Mesenchymal stem cell (in vitro differentiated cells and primary cell): Measurements from ENCODE around the gene KDM5C.

ENCODE experiments used
- DNase-seq: peaks from one replicate; pipeline ENCODE4 v3.0.0-alpha.2; 2013
- H2AFZ ChIP-seq: one replicate; pipeline ENCODE4 v1.6.1; 2013; ENCODE audit warnings: low read depth, mild to moderate bottlenecking, control low read depth, inconsistent platforms, low read length, moderate library complexity
- H2AK5ac ChIP-seq: 2 replicates; pipeline ENCODE4 v1.6.1; 2013; ENCODE audit warnings: low read length, moderate library complexity, mild to moderate bottlenecking, inconsistent platforms; ENCODE audit not compliant: severe bottlenecking
- H2BK120ac ChIP-seq: one replicate; pipeline ENCODE4 v1.6.1; 2013; ENCODE audit warnings: low read depth, mild to moderate bottlenecking, inconsistent platforms, low read length, moderate library complexity
- H2BK12ac ChIP-seq, 2 experiments: one replicate each; pipeline ENCODE4 v1.6.1; 2013; ENCODE audit warnings: inconsistent platforms in 2 of 2, low read length in 2 of 2, mild to moderate bottlenecking in 2 of 2, moderate library complexity in 2 of 2, control low read depth in 1 of 2
- H2BK15ac ChIP-seq: one replicate; pipeline ENCODE4 v1.6.1; 2013; ENCODE audit warnings: mild to moderate bottlenecking, low read depth, inconsistent platforms; ENCODE audit not compliant: poor library complexity, severe bottlenecking
- H2BK5ac ChIP-seq: 2 replicates; pipeline ENCODE4 v1.6.1; 2013; ENCODE audit warnings: low read depth, mild to moderate bottlenecking, low read length, control low read depth, inconsistent platforms; ENCODE audit not compliant: poor library complexity, severe bottlenecking
- H3K14ac ChIP-seq, 2 experiments: one replicate each; pipeline ENCODE4 v1.6.1; 2013; ENCODE audit warnings: inconsistent platforms in 2 of 2, low read length in 2 of 2, control low read depth in 1 of 2, mild to moderate bottlenecking in 1 of 2, moderate library complexity in 1 of 2
- H3K18ac ChIP-seq, 2 experiments: one replicate each; pipeline ENCODE4 v1.6.1; 2013; ENCODE audit warnings: inconsistent platforms in 2 of 2, low read length in 2 of 2, control low read depth in 1 of 2, low read depth in 1 of 2, mild to moderate bottlenecking in 1 of 2
- H3K23ac ChIP-seq, 2 experiments: one replicate each; pipeline ENCODE4 v1.6.1; 2013; ENCODE audit warnings: inconsistent platforms in 2 of 2, low read length in 2 of 2, mild to moderate bottlenecking in 2 of 2, moderate library complexity in 2 of 2, control low read depth in 1 of 2
- H3K27ac ChIP-seq: 2 replicates; pipeline ENCODE4 v1.5.1; 2013; ENCODE audit warnings: mild to moderate bottlenecking, moderate library complexity, low read length, control low read depth, inconsistent platforms; ENCODE audit not compliant: poor library complexity, severe bottlenecking
- H3K27me3 ChIP-seq, 2 experiments: 2 replicates each; pipeline versions ENCODE4 v1.6.1 to v1.7.0; 2013; ENCODE audit warnings: low read length in 2 of 2, mild to moderate bottlenecking in 2 of 2, moderate library complexity in 2 of 2, control low read depth in 1 of 2, inconsistent platforms in 1 of 2; ENCODE audit not compliant: control insufficient read depth in 1 of 2, insufficient read depth in 1 of 2
- H3K36me3 ChIP-seq, 2 experiments: 2 replicates each; pipeline versions ENCODE4 v1.6.1 to v1.7.0; 2013; ENCODE audit warnings: low read length in 2 of 2, control low read depth in 1 of 2, inconsistent platforms in 1 of 2, low read depth in 1 of 2, mild to moderate bottlenecking in 1 of 2; ENCODE audit not compliant: insufficient read depth in 2 of 2, control insufficient read depth in 1 of 2
- H3K4ac ChIP-seq, 2 experiments: one replicate each; pipeline ENCODE4 v1.6.1; 2013; ENCODE audit warnings: inconsistent platforms in 2 of 2, low read length in 2 of 2, mild to moderate bottlenecking in 2 of 2, moderate library complexity in 2 of 2, control low read depth in 1 of 2, low read depth in 1 of 2
- H3K4me1 ChIP-seq: 2 replicates; pipeline ENCODE4 v1.6.1; 2013; ENCODE audit warnings: low read depth, low read length, control low read depth; ENCODE audit not compliant: control insufficient read depth, insufficient read depth
- H3K4me2 ChIP-seq: 2 replicates; pipeline ENCODE4 v1.6.1; 2013; ENCODE audit warnings: low read length, mild to moderate bottlenecking, inconsistent platforms; ENCODE audit not compliant: poor library complexity, severe bottlenecking
- H3K4me3 ChIP-seq, 2 experiments: 2 replicates each; pipeline versions ENCODE4 v1.5.1 to v1.7.0; 2013; ENCODE audit warnings: low read length in 2 of 2, mild to moderate bottlenecking in 2 of 2, control low read depth in 1 of 2, low read depth in 1 of 2; ENCODE audit not compliant: insufficient read depth in 1 of 2
- H3K79me1 ChIP-seq: replicated peaks from 2 replicates; pipeline ENCODE4 v1.6.1; 2013; ENCODE audit warnings: mild to moderate bottlenecking, control low read depth, low read length, inconsistent platforms; ENCODE audit not compliant: poor library complexity, severe bottlenecking
- H3K9ac ChIP-seq: 2 replicates; pipeline ENCODE4 v1.7.0; 2013; ENCODE audit warnings: mild to moderate bottlenecking, low read length, moderate library complexity
- H3K9me3 ChIP-seq: 2 replicates; pipeline ENCODE4 v1.7.0; 2013; ENCODE audit warnings: mild to moderate bottlenecking, low read length; ENCODE audit not compliant: control insufficient read depth
- H4K8ac ChIP-seq: one replicate; pipeline ENCODE4 v1.6.1; 2013; ENCODE audit warnings: inconsistent platforms, mild to moderate bottlenecking, low read length, moderate library complexity
- H4K91ac ChIP-seq: one replicate; pipeline ENCODE4 v1.6.1; 2013; ENCODE audit warnings: mild to moderate bottlenecking, low read length, inconsistent platforms
- WGBS: methylation state at CpG from one replicate; pipeline ENCODE4 v1.1.7; 2013; ENCODE audit warnings: mixed read lengths; 5-methylcytosine and 5-hydroxymethylcytosine counted together

Gene KDM5C

DNA sequence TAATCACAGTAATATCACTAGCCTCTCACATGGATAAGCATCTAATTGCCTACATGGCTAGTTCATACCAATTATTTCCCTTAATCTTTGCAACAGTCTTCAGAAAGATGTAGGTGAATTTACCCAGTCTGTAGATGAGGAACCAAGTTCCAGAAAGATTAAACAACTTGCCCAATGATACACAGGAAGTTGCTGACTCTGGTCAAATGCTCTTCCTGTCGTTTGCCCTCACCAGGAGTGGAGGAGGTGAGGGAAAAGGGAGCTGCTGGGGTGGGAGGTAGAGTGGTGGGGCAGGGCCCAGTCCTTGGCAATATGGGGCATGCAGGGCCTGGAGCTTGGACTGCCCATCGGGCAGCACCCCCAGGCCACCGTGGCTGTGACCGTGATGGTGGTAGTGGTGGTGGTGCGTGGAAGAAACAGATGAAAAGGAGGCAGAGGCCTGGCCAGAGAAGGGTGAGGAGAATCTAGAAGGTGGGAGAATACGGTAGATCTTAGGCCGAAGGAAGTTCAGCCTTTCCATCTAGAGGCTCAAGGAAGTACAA, 2.3 kb upstream of the KDM5C start:
- no peak for DNase-seq
- no peak overlapping the region for H3K14ac ChIP-seq
- H4K8ac ChIP-seq: no peak overlapping the region
- H2BK15ac ChIP-seq: no peak overlapping the region
- no peak overlapping the region for H2BK120ac ChIP-seq
- H3K27ac ChIP-seq: no peak overlapping the region
- no peak overlapping the region for H3K18ac ChIP-seq
- H3K23ac ChIP-seq: no peak overlapping the region
- no peaks in the 10 kb centered on the region for H3K79me1 ChIP-seq
- WGBS: 89% methylated on average over 7 of the region's 7 CpGs
- no peak overlapping the region for H3K4ac ChIP-seq
- H3K36me3 ChIP-seq: peaks cover 9 to 13% of the 10 kb centered on the region in 2 experiments
- no peak overlapping the region for H2BK5ac ChIP-seq
- no peaks in the 10 kb centered on the region for H3K9me3 ChIP-seq
- peaks cover 0 to 32% of the 10 kb centered on the region in 2 experiments for H3K27me3 ChIP-seq
- H2AFZ ChIP-seq: no peak overlapping the region
- H2BK12ac ChIP-seq: no peak overlapping the region
- peaks cover 14% of the 10 kb centered on the region for H3K4me1 ChIP-seq
- no peak overlapping the region for H3K4me3 ChIP-seq
- H3K4me2 ChIP-seq: no peak overlapping the region
- no peak overlapping the region for H2AK5ac ChIP-seq
- no peak overlapping the region for H4K91ac ChIP-seq
- H3K9ac ChIP-seq: no peak overlapping the region

- H2BK15ac ChIP-seq: no peak overlapping the region
- peaks cover 12 to 32% of the 10 kb centered on the region in 2 experiments for H3K36me3 ChIP-seq
- no peak overlapping the region for H3K23ac ChIP-seq
- peak overlapping the region; percentile 75 for H3K4me2 ChIP-seq
- H4K91ac ChIP-seq: peak overlapping the region; percentile 61
- WGBS: under 1% methylated on average over 34 of the region's 40 CpGs
- H3K9ac ChIP-seq: peak overlapping the region; percentile 100
- H3K4ac ChIP-seq: peak overlapping the region; percentile 81 to 94
- no peak overlapping the region for H2AFZ ChIP-seq
- peak; percentile 50 for DNase-seq
- peak overlapping the region; percentile 79 to 92 for H3K4me3 ChIP-seq
- peak overlapping the region; percentile 96 for H2BK5ac ChIP-seq
- peak overlapping the region; percentile 34 for H2BK120ac ChIP-seq
- peak overlapping the region in 1 of 2 experiments; percentile 91 for H3K14ac ChIP-seq
- peaks cover 0 to 5% of the 10 kb centered on the region in 2 experiments for H3K27me3 ChIP-seq
- H3K27ac ChIP-seq: peak overlapping the region; percentile 94
- H3K4me1 ChIP-seq: peaks cover 19% of the 10 kb centered on the region
- H2BK12ac ChIP-seq: no peak overlapping the region
- no peaks in the 10 kb centered on the region for H3K79me1 ChIP-seq
- peak overlapping the region; percentile 89 for H4K8ac ChIP-seq
- H2AK5ac ChIP-seq: no peak overlapping the region
- no peaks in the 10 kb centered on the region for H3K9me3 ChIP-seq
- peak overlapping the region; percentile 79 to 98 for H3K18ac ChIP-seq
Observed at GRCh38 chrX:53223955-53224859, 800 bp downstream of the KDM5C start.

DNA sequence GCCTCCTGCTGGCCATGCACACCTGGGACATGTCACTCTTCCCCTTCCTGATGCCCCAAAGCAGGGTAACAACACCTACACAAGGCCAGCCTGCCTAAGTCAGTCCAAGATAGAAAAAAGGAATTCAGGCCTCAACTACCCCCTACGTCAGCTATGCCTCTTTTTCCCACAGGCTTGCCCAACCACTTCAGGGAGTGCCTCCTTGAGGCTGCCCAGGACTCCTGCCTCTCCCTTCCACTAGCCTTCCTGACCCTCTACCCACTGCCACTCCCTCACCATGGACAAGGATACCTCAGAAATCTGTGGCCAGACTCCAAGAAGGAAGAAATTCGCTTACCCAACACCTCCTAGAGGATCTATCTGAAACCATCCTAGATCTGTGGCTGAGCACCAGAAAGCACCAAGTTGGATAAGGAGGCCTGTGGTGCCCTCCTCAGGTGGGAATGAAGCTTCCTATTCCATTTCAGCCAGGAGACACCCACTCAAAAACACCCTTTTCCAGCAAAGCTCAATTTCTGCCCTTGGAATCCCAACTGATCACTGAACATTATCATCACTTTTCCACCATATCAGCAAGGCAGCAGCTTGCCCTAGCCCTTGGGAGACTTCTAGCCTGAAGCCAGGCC, 1.8 kb downstream of the KDM5C start:
- peaks cover 5% of the 10 kb centered on the region for H3K79me1 ChIP-seq
- peak overlapping the region; percentile 75 for H3K4me2 ChIP-seq
- peaks cover 0 to 3% of the 10 kb centered on the region in 2 experiments for H3K27me3 ChIP-seq
- H3K4ac ChIP-seq: no peak overlapping the region
- H2BK12ac ChIP-seq: no peak overlapping the region
- H3K9ac ChIP-seq: peak overlapping the region; percentile 100
- no peak overlapping the region for H4K91ac ChIP-seq
- no peak for DNase-seq
- no peak overlapping the region for H3K27ac ChIP-seq
- H2BK120ac ChIP-seq: no peak overlapping the region
- no peak overlapping the region for H4K8ac ChIP-seq
- H2BK5ac ChIP-seq: no peak overlapping the region
- H2AFZ ChIP-seq: no peak overlapping the region
- no peak overlapping the region for H2BK15ac ChIP-seq
- WGBS: 82% methylated on average over 2 of the region's 2 CpGs
- H3K9me3 ChIP-seq: no peaks in the 10 kb centered on the region
- peaks cover 18 to 43% of the 10 kb centered on the region in 2 experiments for H3K36me3 ChIP-seq
- H3K4me3 ChIP-seq: peak overlapping the region; percentile 39 to 92
- no peak overlapping the region for H3K18ac ChIP-seq
- no peak overlapping the region for H3K14ac ChIP-seq
- peaks cover 19% of the 10 kb centered on the region for H3K4me1 ChIP-seq
- no peak overlapping the region for H2AK5ac ChIP-seq
- no peak overlapping the region for H3K23ac ChIP-seq
